Measurements from ENCODE around the gene BRD7. TPM values are rescaled to one million over a fixed set of nuclear protein-coding genes. Genes with fewer than 3 reads are reported as not detected.
A peak's percentile ranks its signal among the peaks of the same experiment; 100 is the strongest.
"Not testable (repeated sequence)": the region's sequence is repeated elsewhere in the genome, so short reads cannot be mapped to it uniquely, and the experiment has no call there.

BRD7 gene
- total RNA-seq, 1 donor from 2014 or later = 98.8 TPM

DNA sequence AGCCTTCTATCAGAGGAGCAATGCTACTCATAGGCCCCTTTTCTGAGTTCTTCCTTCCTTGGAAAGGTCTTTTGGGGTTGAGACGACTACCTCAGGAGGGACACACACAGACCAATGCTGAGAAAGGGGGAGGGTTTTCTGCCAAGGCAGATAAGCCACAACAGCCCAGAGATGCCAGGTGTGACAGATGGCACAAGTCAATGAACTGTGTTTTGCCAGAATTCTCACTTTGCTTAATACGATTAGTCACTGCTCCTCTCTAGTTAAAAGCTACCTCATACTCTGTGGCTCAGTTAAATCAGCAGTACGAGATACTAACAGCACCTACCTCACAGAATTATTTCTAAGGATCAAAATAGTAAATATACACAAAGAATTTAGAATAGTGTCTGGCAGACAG, 8.0 kb downstream of the BRD7 start:
- intact Hi-C loops (cut with micrococcal nuclease) = no loop called here
- peak overlapping the region; percentile 61 for H3K27ac Mint-ChIP-seq
- H3K36me3 Mint-ChIP-seq (ENCODE audit: low read depth) = peaks cover 50% of the 10 kb centered on the region

DNA sequence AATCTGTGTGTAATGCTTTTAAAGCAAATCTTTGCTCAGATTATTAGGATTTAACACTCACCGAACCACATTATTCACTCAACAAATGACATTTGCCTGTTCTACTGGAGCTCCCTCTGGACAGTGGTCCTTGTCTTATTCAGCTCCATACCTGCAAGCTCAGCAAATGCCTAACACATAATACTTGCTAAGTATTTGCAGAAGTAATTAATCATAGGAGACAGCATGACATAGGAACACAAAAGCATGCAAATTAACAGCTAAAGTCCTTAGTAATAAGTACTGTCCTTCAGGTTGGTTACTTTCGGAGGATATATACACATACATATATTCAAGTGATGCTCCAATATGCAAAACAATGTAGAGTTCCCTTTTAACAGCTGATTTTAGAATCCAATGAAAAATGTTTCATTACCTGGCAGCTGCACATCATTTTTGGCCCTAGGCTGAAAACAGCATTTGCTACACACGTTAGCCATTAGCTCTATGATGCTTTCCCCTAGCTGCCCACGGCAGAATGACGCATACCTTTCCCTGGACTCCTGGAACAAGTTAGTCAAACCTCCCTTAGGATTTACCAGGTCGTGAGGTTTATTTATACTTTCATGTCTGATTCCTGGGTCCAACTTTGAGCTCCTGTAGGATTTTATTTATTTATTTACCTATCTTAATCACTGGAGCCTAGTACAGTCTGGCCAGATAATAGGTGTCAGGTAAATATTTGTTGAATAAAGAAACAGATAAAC, 8.6 kb downstream of the BRD7 start:
- H3K4me1 Mint-ChIP-seq = peaks cover 35% of the 10 kb centered on the region
- intact Hi-C loops (cut with micrococcal nuclease) = no loop called here
- H3K27ac Mint-ChIP-seq = no peak overlapping the region
- peaks cover 48% of the 10 kb centered on the region for H3K36me3 Mint-ChIP-seq (ENCODE audit: low read depth)
- DNase-seq = no peak
- H3K9me3 Mint-ChIP-seq = no peaks in the 10 kb centered on the region
- no peak overlapping the region for H3K4me3 Mint-ChIP-seq
- H3K27me3 Mint-ChIP-seq = no peaks in the 10 kb centered on the region

More for the DNA sequence above, 8.0 kb downstream of the BRD7 start:
- H3K4me1 Mint-ChIP-seq = peaks cover 40% of the 10 kb centered on the region
- H3K9me3 Mint-ChIP-seq = no peaks in the 10 kb centered on the region
- no peaks in the 10 kb centered on the region for H3K27me3 Mint-ChIP-seq
- no peak for DNase-seq
- no peak overlapping the region for H3K4me3 Mint-ChIP-seq

DNA sequence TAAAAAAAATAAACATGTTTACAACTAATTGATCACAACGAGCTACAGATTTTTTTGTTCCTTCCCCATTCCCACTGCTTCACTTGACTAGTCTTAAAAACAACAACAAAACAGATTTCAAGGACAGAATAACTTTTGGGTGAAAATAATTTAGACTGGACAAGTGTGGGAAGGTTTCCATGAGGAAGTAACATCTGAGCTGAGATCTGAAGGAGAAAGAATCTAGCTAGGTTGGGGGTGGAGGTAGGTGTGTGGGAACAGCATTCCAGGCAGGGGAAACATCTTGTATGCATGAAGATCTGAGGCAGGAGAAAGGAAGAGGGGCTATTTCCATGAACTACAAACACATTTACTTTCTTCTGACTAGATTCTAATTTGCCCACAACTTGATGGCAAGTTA, 9.2 kb downstream of the BRD7 start:
- H3K4me1 Mint-ChIP-seq = peaks cover 34% of the 10 kb centered on the region
- H3K4me3 Mint-ChIP-seq = no peak overlapping the region
- H3K27ac Mint-ChIP-seq = peak overlapping the region; percentile 10
- peaks cover 49% of the 10 kb centered on the region for H3K36me3 Mint-ChIP-seq (ENCODE audit: low read depth)
- no peaks in the 10 kb centered on the region for H3K9me3 Mint-ChIP-seq
- intact Hi-C loops (cut with micrococcal nuclease) = no loop called here
- H3K27me3 Mint-ChIP-seq = no peaks in the 10 kb centered on the region
- DNase-seq = no peak

DNA sequence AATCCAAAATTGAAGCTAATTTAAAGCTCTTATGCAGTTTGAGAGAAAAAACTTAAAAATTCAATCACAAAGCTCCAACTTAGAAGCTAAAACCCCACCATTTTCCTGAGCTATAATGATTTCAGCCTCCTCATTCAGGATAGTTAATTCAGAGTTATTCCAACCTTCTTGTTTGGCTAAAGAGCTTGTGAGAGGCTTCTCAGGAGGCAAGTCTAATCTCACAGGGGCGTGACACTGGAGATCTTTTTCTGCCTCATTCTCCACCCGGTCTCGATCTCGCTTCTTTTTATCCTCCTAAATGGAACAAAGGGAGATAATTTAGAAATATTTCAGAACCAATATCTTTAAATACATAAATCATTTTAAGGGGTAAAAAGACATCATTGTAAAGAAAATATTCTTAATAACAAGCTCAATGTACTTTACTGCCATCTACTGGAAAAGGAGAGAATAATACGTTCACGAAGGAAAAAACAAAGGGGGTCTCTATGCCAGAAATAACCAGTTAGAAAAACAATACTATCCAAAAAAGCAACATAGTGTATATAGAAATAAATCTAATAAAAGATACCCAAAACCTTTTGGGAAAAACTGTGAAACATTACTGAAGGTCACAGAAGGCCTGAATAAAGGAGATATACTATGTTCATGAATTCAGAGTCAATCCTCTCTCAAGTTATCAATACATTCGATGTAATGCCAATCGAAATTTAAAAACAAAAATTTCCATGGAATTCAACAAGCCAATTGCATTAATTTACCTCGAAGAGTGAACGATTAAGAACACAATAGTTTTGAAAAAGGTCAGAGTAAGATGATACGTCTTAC, 13.9 kb downstream of the BRD7 start:
- intact Hi-C loops (cut with micrococcal nuclease) = loop anchor here (1.0 to 2.0 kb wide), 3 partner anchors 16 to 141 kb away; no protein-coding TSS in a partner anchor
- peaks cover 18% of the 10 kb centered on the region for H3K4me1 Mint-ChIP-seq

DNA sequence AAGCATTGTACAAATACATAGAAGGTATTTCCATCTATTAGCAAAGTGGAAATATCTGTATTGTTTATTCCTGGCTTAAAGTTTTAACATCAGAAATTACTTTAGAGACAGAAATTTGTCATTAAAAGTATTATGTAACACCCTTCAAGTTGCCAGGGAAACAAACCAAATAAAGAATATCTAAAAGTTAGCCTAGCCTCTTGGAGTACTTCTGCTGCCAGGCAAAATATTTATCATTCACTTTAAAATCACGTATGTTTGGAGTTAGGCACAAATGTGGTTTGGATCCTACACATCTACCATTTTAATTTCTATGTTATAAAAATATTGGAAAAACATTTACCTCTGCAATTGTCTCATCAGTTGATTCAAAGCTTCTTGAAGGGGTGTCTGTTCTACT, 14.7 kb downstream of the BRD7 start:
- H3K27ac Mint-ChIP-seq = no peak overlapping the region
- intact Hi-C loops (cut with micrococcal nuclease) = loop anchor here (1.0 to 2.0 kb wide), 2 partner anchors 15 to 27 kb away; no protein-coding TSS in a partner anchor
- H3K27me3 Mint-ChIP-seq = no peaks in the 10 kb centered on the region
- DNase-seq = no peak
- H3K9me3 Mint-ChIP-seq = peaks cover 4% of the 10 kb centered on the region
- H3K36me3 Mint-ChIP-seq (ENCODE audit: low read depth) = peaks cover 48% of the 10 kb centered on the region
- H3K4me1 Mint-ChIP-seq = peaks cover 13% of the 10 kb centered on the region
- H3K4me3 Mint-ChIP-seq = no peak overlapping the region

More for the DNA sequence above, 13.9 kb downstream of the BRD7 start:
- DNase-seq = no peak
- H3K36me3 Mint-ChIP-seq (ENCODE audit: low read depth) = peaks cover 45% of the 10 kb centered on the region
- H3K4me3 Mint-ChIP-seq = no peak overlapping the region
- no peaks in the 10 kb centered on the region for H3K27me3 Mint-ChIP-seq
- H3K9me3 Mint-ChIP-seq = no peaks in the 10 kb centered on the region
- peak overlapping the region; percentile 42 for H3K27ac Mint-ChIP-seq

DNA sequence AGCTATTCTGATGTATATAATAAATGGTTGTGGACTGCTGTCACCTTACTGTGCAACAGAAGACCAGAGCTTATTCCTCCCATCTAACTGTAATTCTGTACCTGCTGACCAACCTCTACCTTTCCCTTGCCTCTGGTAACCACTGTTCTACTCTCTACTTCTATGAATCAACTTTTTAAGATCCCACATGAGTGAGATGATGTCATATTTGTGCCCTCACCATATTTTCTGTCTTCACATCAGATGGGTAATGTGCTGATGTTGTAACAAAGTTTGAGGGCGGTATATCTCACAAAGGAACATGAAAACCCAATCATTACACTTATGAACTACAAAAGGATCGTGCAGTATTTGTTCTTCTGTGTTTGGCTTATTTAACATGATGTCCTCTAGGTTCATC, 16.8 kb downstream of the BRD7 start:
- Mint-ChIP-seq H3K27me3 (no peaks in the 10 kb centered on the region), H3K4me1 (peaks cover 10% of the 10 kb centered on the region), H3K27ac (no peak overlapping the region), H3K9me3 (peaks cover 8% of the 10 kb centered on the region), H3K4me3 (no peak overlapping the region), H3K36me3 (ENCODE audit: low read depth) (peaks cover 60% of the 10 kb centered on the region)
- intact Hi-C loops (cut with micrococcal nuclease) = no loop called here
- DNase-seq = no peak

DNA sequence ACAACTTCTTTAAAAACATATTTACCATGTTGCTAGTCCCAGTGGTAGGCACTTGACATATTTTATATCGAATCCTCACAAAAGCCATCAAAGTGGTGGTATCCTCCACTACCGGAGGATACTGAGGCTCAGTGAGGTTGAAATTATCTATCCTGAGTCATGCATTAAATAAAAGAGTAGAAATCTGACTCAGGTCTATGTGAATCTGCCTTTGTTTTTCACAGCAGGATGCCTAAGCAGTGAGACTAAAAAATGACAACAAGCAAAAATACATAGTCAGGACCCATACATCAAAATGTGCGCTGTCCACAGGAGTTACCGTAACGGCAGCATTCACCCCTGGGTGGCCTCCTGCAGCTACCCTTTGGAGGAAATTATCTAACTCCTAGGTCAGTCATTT, 17.7 kb downstream of the BRD7 start:
- H3K4me1 Mint-ChIP-seq = peaks cover 9% of the 10 kb centered on the region
- no peak for DNase-seq
- peaks cover 65% of the 10 kb centered on the region for H3K36me3 Mint-ChIP-seq (ENCODE audit: low read depth)
- no peak overlapping the region for H3K4me3 Mint-ChIP-seq
- H3K27ac Mint-ChIP-seq = no peak overlapping the region
- intact Hi-C loops (cut with micrococcal nuclease) = no loop called here
- H3K27me3 Mint-ChIP-seq = no peaks in the 10 kb centered on the region
- H3K9me3 Mint-ChIP-seq = peaks cover 8% of the 10 kb centered on the region

DNA sequence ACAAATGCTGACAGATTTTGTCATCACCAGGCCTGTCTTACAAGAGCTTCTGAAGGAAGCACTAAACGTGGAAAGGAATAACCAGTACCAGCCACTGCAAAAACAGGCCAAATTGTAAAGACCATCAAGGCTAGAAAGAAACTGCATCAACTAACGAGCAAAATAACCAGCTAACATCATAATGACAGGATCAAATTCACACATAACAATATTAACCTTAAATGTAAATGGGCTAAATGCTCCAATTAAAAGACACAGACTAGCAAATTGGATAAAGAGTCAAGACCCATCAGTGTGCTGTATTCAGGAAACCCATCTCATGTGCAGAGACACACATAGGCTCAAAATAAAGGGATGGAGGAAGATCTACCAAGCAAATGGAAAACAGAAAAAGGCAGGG, 23.6 kb downstream of the BRD7 start:
- peaks cover 70% of the 10 kb centered on the region for H3K36me3 Mint-ChIP-seq (ENCODE audit: low read depth)
- H3K27ac Mint-ChIP-seq; DNase-seq; H3K4me1 Mint-ChIP-seq; H3K27me3 Mint-ChIP-seq; H3K9me3 Mint-ChIP-seq; intact Hi-C loops (cut with micrococcal nuclease); H3K4me3 Mint-ChIP-seq: not testable (repeated sequence)

DNA sequence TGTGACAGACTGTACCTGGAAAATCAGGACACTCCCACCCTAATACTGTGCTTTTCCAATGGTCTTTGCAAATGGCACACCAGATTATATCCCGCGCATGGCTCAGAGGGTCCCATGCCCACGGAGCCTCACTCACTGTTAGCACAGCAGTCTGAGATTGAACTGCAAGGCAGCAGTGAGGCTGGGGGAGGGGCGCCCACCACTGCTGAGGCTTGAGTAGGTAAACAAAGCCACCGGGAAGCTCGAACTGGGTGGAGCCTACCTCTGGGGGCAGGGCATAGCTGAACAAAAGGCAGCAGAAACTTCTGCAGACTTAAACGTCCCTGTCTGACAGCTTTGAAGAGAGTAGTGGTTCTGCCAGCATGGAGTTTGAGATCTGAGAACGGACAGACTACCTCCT, 25.2 kb downstream of the BRD7 start:
- H3K36me3 Mint-ChIP-seq (ENCODE audit: low read depth) = peaks cover 62% of the 10 kb centered on the region
- intact Hi-C loops (cut with micrococcal nuclease); H3K4me3 Mint-ChIP-seq; H3K27me3 Mint-ChIP-seq; H3K27ac Mint-ChIP-seq; DNase-seq; H3K9me3 Mint-ChIP-seq: not testable (repeated sequence)
- H3K4me1 Mint-ChIP-seq = peaks cover 16% of the 10 kb centered on the region

DNA sequence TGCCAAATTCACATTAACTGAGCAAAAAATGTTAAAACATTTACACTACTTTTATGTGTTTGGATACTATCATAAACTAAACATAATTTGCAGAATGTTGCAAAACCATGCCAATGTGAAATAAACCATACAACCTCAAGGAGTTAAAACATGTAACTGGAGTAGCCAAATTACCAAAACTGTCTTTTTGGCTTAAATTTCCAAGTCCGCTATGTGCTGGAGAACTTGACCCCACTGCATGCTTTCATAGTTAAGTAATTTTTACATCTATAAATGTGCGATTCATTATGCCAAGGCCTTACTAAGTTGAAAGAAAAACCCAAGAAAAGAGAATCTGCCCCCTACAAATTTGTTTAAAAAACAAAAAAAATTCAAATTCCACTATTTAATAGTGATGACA, 28.2 kb downstream of the BRD7 start:
- H3K36me3 Mint-ChIP-seq (ENCODE audit: low read depth) = peaks cover 48% of the 10 kb centered on the region
- H3K27ac Mint-ChIP-seq = no peak overlapping the region
- no peak overlapping the region for H3K4me3 Mint-ChIP-seq
- peaks cover 19% of the 10 kb centered on the region for H3K4me1 Mint-ChIP-seq
- H3K27me3 Mint-ChIP-seq = no peaks in the 10 kb centered on the region
- intact Hi-C loops (cut with micrococcal nuclease) = no loop called here
- no peak for DNase-seq
- H3K9me3 Mint-ChIP-seq = no peaks in the 10 kb centered on the region

DNA sequence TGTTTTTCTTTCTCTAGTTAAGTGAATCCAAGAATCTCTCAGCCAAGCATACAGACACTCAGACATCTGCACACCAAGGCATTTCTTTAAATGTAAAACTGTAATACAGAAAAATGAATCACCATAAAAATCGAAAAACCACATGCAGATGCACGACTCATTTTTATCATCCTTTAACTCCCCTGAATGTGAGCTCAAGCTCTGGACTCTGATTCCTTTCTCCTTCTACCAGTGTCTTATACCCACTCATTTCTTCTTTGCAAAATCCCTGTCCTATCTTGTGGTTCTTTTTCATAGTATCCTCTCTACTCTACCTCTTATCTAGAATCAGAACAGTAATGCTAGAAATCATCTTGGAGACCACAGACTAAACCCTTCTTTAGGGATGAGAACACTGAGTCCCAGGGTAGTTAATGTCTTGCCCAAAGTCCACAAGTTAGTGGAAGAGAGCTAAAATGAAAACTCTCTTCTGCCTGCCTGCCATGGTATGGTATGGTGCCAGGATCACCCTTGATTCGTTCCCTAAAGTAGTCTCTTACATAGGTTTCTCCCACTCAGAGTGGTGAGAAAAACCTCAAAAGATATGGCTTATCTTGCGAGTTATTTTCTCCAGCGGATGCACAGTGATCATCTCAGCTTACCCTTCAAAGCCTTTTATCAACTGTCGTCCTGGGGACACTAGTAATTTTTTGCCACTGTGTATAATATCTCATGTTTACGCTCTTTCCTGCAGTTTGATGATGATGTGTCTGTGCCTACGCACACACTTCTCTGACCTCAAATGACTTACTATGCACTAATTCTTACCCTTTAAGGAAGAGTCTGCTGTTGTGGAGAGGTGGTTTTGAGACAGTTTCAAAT, 30.2 kb downstream of the BRD7 start:
- peaks cover 22% of the 10 kb centered on the region for H3K4me1 Mint-ChIP-seq

DNA sequence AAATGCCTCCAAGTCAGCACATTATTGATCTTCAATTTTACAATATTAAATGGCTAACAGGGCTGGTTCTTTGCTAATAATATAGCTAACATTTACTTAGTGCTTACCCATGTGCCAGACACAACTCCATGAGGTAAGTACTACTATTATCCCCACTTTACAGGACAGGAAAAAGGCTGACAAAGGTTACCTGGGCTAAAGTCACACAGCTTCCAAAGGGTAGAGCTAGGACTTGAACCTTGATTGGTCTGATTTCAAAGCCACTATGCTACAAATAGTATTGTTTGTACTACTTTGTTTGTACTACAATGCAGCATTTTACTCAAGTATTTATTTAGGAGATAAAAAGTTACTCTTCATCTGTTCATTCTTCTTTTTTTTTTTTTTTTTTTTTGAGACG, 31.9 kb downstream of the BRD7 start:
- Mint-ChIP-seq H3K4me3 (no peak overlapping the region), H3K36me3 (ENCODE audit: low read depth) (peaks cover 48% of the 10 kb centered on the region), H3K4me1 (peaks cover 22% of the 10 kb centered on the region), H3K9me3 (no peaks in the 10 kb centered on the region), H3K27me3 (no peaks in the 10 kb centered on the region), H3K27ac (no peak overlapping the region)
- intact Hi-C loops (cut with micrococcal nuclease) = loop anchor here (5.0 kb wide), 2 partner anchors 60 to 410 kb away; no protein-coding TSS in a partner anchor
- no peak for DNase-seq

More for the DNA sequence above, 30.2 kb downstream of the BRD7 start:
- DNase-seq = no peak
- Mint-ChIP-seq H3K4me3 (peak overlapping the region; percentile 39), H3K36me3 (ENCODE audit: low read depth) (peaks cover 41% of the 10 kb centered on the region), H3K27me3 (no peaks in the 10 kb centered on the region), H3K27ac (peak overlapping the region; percentile 82), H3K9me3 (no peaks in the 10 kb centered on the region)
- intact Hi-C loops (cut with micrococcal nuclease) = loop anchor here (2.0 to 5.0 kb wide), 4 partner anchors 16 to 409 kb away; no protein-coding TSS in a partner anchor

DNA sequence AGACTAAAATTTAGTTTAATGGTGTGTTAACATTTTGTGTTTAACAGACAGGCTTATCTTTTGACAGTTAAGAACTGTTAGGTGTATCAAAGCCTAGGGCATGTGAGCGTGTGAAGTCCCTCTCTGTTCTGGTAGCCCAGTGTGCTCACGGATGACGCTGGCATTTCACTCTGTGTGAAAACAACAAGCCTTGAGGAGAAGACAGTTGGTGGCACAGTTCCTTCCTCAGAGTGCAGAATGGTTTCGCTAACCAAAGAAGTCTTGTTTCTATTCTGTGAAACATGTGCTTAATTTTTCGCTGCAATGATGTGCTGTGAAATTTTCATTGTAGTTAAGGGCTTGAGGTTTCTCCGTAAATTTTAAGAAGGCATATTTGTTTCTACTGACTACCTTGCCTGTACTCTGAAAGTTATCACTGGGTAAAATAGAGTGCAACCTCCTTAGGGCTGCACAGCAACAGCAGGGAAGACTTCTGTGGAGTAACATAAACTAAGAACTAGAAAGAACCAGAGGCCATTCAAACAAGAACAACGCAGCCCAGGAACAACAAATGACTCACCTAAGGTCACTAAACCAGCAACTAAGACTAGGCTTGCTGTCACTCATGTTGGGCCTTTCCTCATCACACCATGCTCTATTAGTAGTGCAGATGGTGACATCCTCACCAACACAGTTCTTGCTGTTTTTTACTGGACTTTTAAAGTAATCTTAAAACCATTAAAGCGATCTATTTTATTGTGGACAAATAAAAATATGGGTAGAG, 33.4 kb downstream of the BRD7 start:
- Mint-ChIP-seq H3K27me3 (no peaks in the 10 kb centered on the region), H3K4me1 (peaks cover 26% of the 10 kb centered on the region)

More for the DNA sequence above, 33.4 kb downstream of the BRD7 start:
- H3K36me3 Mint-ChIP-seq (ENCODE audit: low read depth) = peaks cover 51% of the 10 kb centered on the region
- H3K4me3 Mint-ChIP-seq = no peak overlapping the region
- H3K27ac Mint-ChIP-seq = peak overlapping the region; percentile 83
- peak; percentile 73 for DNase-seq
- intact Hi-C loops (cut with micrococcal nuclease) = loop anchor here (1.0 to 5.0 kb wide), 3 partner anchors 8 to 412 kb away; no protein-coding TSS in a partner anchor
- no peaks in the 10 kb centered on the region for H3K9me3 Mint-ChIP-seq
